Measurements from ENCODE around the gene ZKSCAN8.
"Not testable (repeated sequence)": the region's sequence is repeated elsewhere in the genome, so short reads cannot be mapped to it uniquely, and the experiment has no call there.

ZKSCAN8 gene

DNA sequence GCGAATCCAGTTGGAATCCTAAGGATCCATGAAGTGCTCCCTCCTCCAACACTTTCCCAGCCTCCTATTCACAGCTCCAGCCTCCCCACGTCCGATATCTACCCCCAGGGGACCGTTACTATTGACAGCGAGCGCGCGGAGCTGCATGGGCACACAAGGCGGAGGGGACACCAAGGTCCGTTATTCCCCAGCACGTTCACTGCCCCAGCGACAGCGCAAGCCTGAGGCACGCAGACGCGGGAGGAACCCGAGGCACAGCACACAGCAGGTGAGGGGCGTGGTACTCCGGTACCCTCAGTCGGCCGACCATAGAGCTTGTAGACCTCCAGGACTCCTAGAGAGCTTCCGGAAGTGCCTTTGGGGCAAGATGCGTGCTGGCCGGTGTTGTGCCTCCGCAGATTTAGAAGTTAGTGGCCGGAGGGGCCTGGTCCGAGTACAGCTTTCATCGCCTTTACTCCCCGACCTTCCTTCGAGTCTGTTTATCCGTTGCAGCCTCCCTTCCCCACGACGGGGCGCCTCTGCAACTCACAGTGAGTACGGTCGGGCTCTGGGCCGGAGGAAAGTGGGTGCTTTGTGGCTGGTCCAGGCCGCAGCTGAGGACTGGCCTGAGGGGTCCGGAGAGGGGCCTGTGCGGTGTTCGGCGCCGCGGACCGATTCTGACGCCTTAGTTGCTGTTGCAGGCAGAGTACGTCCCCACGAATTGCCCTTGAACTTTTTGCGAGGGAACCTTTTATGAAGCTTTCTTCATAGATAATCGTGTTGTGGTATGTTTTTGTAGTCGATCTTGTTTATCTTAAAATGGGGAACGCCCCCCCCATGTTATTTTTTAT is at the start of gene ZKSCAN8:
Gene ZKSCAN8, plus strand, starts transcription at position 384 of the 830 bp plus-strand sequence. CDS start 6,525 bp downstream, outside the sequence.
- Histone ChIP-seq H3K9ac (ENCODE audit: low read depth, low read length) (peak within 1 kb of the TSS; percentile 87), H3K27me3 (ENCODE audit: control insufficient read depth, insufficient read depth, low read length) (peaks cover 19% of the 10 kb centered on the region), H3K9me3 (ENCODE audit: control insufficient read depth, insufficient read depth, low read length) (no peaks in the 10 kb centered on the region), H3K4me3 (ENCODE audit: low read depth, low read length) (peak within 1 kb of the TSS; percentile 93), H3K4me1 (ENCODE audit: control insufficient read depth, insufficient read depth, low read length) (peaks cover 6% of the 10 kb centered on the region), H3K36me3 (ENCODE audit: control insufficient read depth, insufficient read depth, low read length) (no peaks in the 10 kb centered on the region)

DNA sequence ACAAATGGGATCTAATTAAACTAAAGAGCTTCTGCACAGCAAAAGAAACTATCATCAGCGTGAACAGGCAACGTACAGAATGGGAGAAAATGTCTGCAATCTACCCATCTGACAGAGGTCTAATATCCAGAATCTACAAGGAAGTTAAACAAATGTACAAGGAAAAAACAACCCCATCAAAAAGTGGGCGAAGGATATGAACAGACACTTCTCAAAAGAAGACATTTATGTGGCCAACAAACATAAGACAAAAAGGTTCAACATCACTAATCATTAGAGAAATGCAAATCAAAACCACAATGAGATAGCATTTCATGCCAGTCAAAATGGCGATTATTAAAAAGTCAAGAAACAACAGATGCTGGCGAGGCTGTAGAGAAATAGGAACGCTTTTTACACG is 39.5 kb upstream of the ZKSCAN8 start:
- H3K27me3 ChIP-seq (ENCODE audit: control insufficient read depth, insufficient read depth, low read length); H3K9ac ChIP-seq (ENCODE audit: low read depth, low read length); H3K4me3 ChIP-seq (ENCODE audit: low read depth, low read length); H3K36me3 ChIP-seq (ENCODE audit: control insufficient read depth, insufficient read depth, low read length); H3K9me3 ChIP-seq (ENCODE audit: control insufficient read depth, insufficient read depth, low read length); H3K4me1 ChIP-seq (ENCODE audit: control insufficient read depth, insufficient read depth, low read length): not testable (repeated sequence)

- H3K36me3 ChIP-seq (ENCODE audit: control insufficient read depth, insufficient read depth, low read length); H3K9ac ChIP-seq (ENCODE audit: low read depth, low read length); H3K4me1 ChIP-seq (ENCODE audit: control insufficient read depth, insufficient read depth, low read length); H3K9me3 ChIP-seq (ENCODE audit: control insufficient read depth, insufficient read depth, low read length); H3K4me3 ChIP-seq (ENCODE audit: low read depth, low read length); H3K27me3 ChIP-seq (ENCODE audit: control insufficient read depth, insufficient read depth, low read length): not testable (repeated sequence)
Measured at GRCh38 chr6:28102699-28103098, 39.0 kb upstream of the ZKSCAN8 start.

DNA sequence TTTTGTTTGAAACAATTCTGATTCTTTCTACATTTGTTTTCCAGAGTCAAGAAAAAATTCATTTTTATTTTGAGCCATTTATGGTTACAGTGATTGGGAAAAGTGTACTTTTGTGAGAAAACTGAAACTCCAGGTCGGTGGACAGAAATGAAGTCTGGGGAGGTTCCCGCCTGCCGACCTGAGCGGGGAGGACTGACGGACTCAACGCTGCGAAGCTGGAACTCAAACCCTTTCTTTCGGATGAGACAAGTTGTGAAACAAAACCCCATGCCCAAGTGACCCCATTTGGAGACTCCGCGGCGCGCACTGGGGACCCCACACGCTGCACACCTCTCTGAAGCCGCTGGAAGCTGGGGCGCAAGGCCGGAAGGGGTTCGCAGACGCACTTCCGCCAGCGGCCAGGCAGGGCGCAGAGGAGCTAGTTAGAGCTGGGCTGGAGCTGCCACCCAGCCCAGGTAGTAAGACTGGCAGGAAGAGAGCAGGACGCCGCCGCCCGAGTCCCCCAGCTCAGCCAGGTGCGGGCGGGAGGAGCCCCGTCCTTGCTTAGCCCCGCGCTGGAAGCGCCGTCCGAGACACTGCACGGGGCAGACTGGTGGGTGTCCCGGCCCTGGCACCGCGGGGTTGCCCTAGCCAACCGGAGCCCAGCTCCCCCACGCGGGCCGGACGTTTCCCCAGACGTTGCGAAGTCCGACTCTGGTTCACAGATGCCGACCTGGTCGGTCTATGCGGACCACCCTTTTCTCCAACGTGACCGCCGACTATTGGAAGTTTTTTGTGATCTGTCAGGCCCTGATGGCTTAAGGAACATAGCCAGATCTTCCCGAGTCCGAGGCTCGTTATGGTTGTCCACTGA is 37.1 kb upstream of the ZKSCAN8 start:
- Histone ChIP-seq H3K36me3 (ENCODE audit: control insufficient read depth, insufficient read depth, low read length) (no peaks in the 10 kb centered on the region), H3K4me3 (ENCODE audit: low read depth, low read length) (peak overlapping the region; percentile 54), H3K4me1 (ENCODE audit: control insufficient read depth, insufficient read depth, low read length) (no peaks in the 10 kb centered on the region), H3K9ac (ENCODE audit: low read depth, low read length) (peak overlapping the region; percentile 94), H3K27me3 (ENCODE audit: control insufficient read depth, insufficient read depth, low read length) (peaks cover 10% of the 10 kb centered on the region), H3K9me3 (ENCODE audit: control insufficient read depth, insufficient read depth, low read length) (no peaks in the 10 kb centered on the region)

GRCh38 chr6:28105245-28105639 is 36.4 kb upstream of the ZKSCAN8 start:
- no peak overlapping the region for H3K9ac ChIP-seq (ENCODE audit: low read depth, low read length)
- H3K9me3 ChIP-seq (ENCODE audit: control insufficient read depth, insufficient read depth, low read length): no peaks in the 10 kb centered on the region
- no peaks in the 10 kb centered on the region for H3K36me3 ChIP-seq (ENCODE audit: control insufficient read depth, insufficient read depth, low read length)
- H3K4me1 ChIP-seq (ENCODE audit: control insufficient read depth, insufficient read depth, low read length): no peaks in the 10 kb centered on the region
- peak overlapping the region; percentile 54 for H3K4me3 ChIP-seq (ENCODE audit: low read depth, low read length)
- peaks cover 9% of the 10 kb centered on the region for H3K27me3 ChIP-seq (ENCODE audit: control insufficient read depth, insufficient read depth, low read length)

GRCh38 chr6:28107506-28107905 is 34.2 kb upstream of the ZKSCAN8 start:
- Histone ChIP-seq H3K36me3 (ENCODE audit: control insufficient read depth, insufficient read depth, low read length) (no peaks in the 10 kb centered on the region), H3K4me1 (ENCODE audit: control insufficient read depth, insufficient read depth, low read length) (no peaks in the 10 kb centered on the region), H3K27me3 (ENCODE audit: control insufficient read depth, insufficient read depth, low read length) (peaks cover 12% of the 10 kb centered on the region), H3K9ac (ENCODE audit: low read depth, low read length) (no peak overlapping the region), H3K9me3 (ENCODE audit: control insufficient read depth, insufficient read depth, low read length) (no peaks in the 10 kb centered on the region), H3K4me3 (ENCODE audit: low read depth, low read length) (no peak overlapping the region)

- Histone ChIP-seq H3K4me1 (ENCODE audit: control insufficient read depth, insufficient read depth, low read length) (no peaks in the 10 kb centered on the region), H3K4me3 (ENCODE audit: low read depth, low read length) (no peak overlapping the region), H3K9me3 (ENCODE audit: control insufficient read depth, insufficient read depth, low read length) (no peaks in the 10 kb centered on the region), H3K27me3 (ENCODE audit: control insufficient read depth, insufficient read depth, low read length) (peaks cover 12% of the 10 kb centered on the region), H3K9ac (ENCODE audit: low read depth, low read length) (no peak overlapping the region), H3K36me3 (ENCODE audit: control insufficient read depth, insufficient read depth, low read length) (peaks cover 2% of the 10 kb centered on the region)
Measured at GRCh38 chr6:28111964-28112363, 29.7 kb upstream of the ZKSCAN8 start.

GRCh38 chr6:28115799-28116198 is 25.9 kb upstream of the ZKSCAN8 start:
- H3K36me3 ChIP-seq (ENCODE audit: control insufficient read depth, insufficient read depth, low read length): peaks cover 2% of the 10 kb centered on the region
- H3K4me1 ChIP-seq (ENCODE audit: control insufficient read depth, insufficient read depth, low read length): no peaks in the 10 kb centered on the region
- H3K9ac ChIP-seq (ENCODE audit: low read depth, low read length): no peak overlapping the region
- no peaks in the 10 kb centered on the region for H3K27me3 ChIP-seq (ENCODE audit: control insufficient read depth, insufficient read depth, low read length)
- H3K4me3 ChIP-seq (ENCODE audit: low read depth, low read length): no peak overlapping the region
- no peaks in the 10 kb centered on the region for H3K9me3 ChIP-seq (ENCODE audit: control insufficient read depth, insufficient read depth, low read length)

GRCh38 chr6:28117386-28118050 is 24.2 kb upstream of the ZKSCAN8 start:
- Histone ChIP-seq H3K36me3 (ENCODE audit: control insufficient read depth, insufficient read depth, low read length) (peaks cover 2% of the 10 kb centered on the region), H3K9ac (ENCODE audit: low read depth, low read length) (no peak overlapping the region), H3K27me3 (ENCODE audit: control insufficient read depth, insufficient read depth, low read length) (no peaks in the 10 kb centered on the region), H3K4me1 (ENCODE audit: control insufficient read depth, insufficient read depth, low read length) (no peaks in the 10 kb centered on the region), H3K4me3 (ENCODE audit: low read depth, low read length) (no peak overlapping the region), H3K9me3 (ENCODE audit: control insufficient read depth, insufficient read depth, low read length) (no peaks in the 10 kb centered on the region)

DNA sequence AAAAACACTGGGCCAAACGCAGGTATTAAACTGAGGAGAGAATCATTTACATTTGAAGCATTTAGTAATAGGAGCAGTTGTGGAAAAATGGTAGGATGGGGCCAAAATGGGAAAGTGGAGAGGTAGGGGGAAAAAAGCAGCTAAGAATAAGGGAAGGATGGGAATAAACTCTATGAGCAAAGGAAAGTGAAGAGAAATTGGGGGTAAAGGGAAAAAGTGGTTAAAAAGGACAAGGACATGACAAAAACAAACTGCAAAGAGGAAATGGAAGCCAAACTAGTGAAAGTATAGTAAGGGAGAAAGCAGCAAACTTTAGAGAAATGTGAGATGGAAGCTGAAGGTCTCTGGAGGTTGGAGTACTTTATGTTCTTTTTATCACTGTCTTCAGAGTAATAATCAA is 23.5 kb upstream of the ZKSCAN8 start:
- Histone ChIP-seq H3K4me3 (ENCODE audit: low read depth, low read length) (no peak overlapping the region), H3K9ac (ENCODE audit: low read depth, low read length) (no peak overlapping the region), H3K4me1 (ENCODE audit: control insufficient read depth, insufficient read depth, low read length) (no peaks in the 10 kb centered on the region), H3K27me3 (ENCODE audit: control insufficient read depth, insufficient read depth, low read length) (no peaks in the 10 kb centered on the region), H3K36me3 (ENCODE audit: control insufficient read depth, insufficient read depth, low read length) (peaks cover 2% of the 10 kb centered on the region), H3K9me3 (ENCODE audit: control insufficient read depth, insufficient read depth, low read length) (no peaks in the 10 kb centered on the region)

DNA sequence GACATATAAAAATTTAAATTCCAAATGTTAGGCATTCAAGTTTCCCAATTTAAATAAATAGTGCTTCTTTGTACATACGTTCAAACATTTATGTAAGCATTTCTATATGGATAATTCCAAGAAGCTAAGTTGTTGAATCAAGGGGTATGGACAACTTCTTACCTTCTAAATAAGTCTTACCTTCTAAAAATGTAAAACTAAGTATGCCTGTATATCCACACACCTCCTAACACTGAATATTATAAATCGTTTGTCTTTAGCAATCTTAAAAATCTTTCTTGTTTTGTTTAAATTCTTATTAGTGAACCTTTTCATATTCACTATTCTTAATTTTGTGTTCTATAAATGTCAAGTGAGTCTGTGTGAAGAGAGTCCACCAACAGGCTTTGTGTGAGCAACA is 19.8 kb upstream of the ZKSCAN8 start:
- H3K4me1 ChIP-seq (ENCODE audit: control insufficient read depth, insufficient read depth, low read length): no peaks in the 10 kb centered on the region

More for the DNA sequence above, 19.8 kb upstream of the ZKSCAN8 start:
- no peak overlapping the region for H3K4me3 ChIP-seq (ENCODE audit: low read depth, low read length)
- no peaks in the 10 kb centered on the region for H3K36me3 ChIP-seq (ENCODE audit: control insufficient read depth, insufficient read depth, low read length)
- no peaks in the 10 kb centered on the region for H3K9me3 ChIP-seq (ENCODE audit: control insufficient read depth, insufficient read depth, low read length)
- H3K27me3 ChIP-seq (ENCODE audit: control insufficient read depth, insufficient read depth, low read length): no peaks in the 10 kb centered on the region
- no peak overlapping the region for H3K9ac ChIP-seq (ENCODE audit: low read depth, low read length)
